Epidermal melanocyte (primary cell): ENCODE data around the gene VAMP5.

Experiments used
- DNase-seq: peaks from one replicate; pipeline ENCODE4 v3.0.0; 2011; ENCODE audit warnings: low spot score; ENCODE audit not compliant: insufficient read length

Gene VAMP5

GRCh38 chr2:85631316-85631715 is 47.1 kb downstream of the VAMP5 start:
- no peak for DNase-seq

GRCh38 chr2:85635011-85635410 is 50.8 kb downstream of the VAMP5 start:
- DNase-seq: no peak

- no peak for DNase-seq
Observed at GRCh38 chr2:85635636-85636035, 51.4 kb downstream of the VAMP5 start.

GRCh38 chr2:85642725-85643124 is 58.5 kb downstream of the VAMP5 start:
- no peak for DNase-seq
